Iris pigment epithelial cell (primary cell): Measurements from ENCODE around the gene WDR70.
"Not testable (repeated sequence)": the region's sequence is repeated elsewhere in the genome, so short reads cannot be mapped to it uniquely, and the experiment has no call there.

ENCODE experiments used
- DNase-seq: peaks from one replicate; pipeline ENCODE4 v3.0.0-alpha.2; 2011; ENCODE audit warnings: low read depth

The WDR70 gene

DNA sequence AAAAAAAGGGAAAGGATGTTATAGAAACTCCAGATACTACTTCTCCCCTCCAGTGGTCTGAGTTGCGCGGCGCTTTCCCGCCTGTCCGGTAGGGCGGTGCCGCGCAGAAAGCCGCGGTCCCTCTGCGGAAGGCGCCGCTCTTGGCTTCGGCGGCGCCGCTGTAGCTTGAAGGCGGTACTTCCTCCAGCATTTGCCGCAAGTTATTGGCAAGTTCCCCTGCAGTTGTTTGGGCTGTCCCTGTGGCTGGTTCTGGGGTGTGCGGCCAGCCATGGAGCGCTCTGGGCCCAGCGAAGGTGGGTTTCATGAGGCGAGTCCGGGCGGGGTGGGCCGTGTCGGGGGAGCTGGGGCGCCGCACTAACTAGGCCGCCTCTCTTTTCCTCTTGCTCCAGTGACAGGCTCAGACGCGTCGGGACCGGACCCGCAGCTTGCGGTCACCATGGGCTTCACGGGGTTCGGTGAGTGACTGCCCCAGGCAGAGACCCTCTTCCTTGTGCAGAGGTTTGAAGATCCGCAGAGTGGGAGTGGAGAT is at the start of gene WDR70:
Gene WDR70 (plus strand): TSS at position 219 of the 529 bp plus-strand sequence. CDS start 50 bp downstream, at position 269.
- DNase-seq = peak; percentile 92

DNA sequence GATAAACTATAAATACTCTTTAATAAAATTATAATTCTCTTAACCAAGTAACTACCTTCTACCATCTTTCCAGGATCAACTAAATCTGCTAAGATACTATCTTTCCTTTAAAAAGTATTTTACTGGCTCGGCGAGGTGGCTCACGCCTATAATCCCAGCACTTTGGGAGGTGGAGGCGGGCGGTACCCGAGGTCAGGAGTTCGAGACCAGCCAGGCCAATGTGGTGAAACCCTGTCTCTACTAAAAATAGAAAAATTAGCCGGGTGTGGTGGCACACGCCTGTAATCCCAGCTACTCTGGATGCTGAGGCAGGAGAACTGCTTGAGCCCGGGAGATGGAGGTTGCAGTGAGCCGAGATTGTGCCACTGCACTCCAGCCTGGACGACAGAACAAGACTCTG is 44.4 kb upstream of the WDR70 start:
- not testable (repeated sequence) for DNase-seq

DNA sequence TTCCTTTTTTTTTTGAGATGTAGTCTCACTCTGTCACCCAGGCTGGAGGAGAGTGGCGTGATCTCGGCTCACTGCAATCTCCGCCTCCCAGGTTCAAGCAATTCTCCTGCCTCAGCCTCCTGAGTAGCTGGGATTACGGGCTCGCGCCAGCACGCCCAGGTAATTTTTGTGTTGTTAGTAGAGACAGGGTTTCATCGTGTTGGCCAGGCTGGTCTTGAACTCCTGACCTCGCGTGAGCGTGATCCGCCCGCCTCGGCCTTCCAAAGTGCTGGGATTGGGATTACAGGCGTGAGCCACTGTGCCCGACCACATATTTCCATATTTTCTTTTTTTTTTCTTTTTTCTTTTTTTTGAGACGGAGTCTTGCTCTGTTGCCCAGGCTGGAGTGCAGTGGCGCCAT is 36.4 kb upstream of the WDR70 start:
- not testable (repeated sequence) for DNase-seq

DNA sequence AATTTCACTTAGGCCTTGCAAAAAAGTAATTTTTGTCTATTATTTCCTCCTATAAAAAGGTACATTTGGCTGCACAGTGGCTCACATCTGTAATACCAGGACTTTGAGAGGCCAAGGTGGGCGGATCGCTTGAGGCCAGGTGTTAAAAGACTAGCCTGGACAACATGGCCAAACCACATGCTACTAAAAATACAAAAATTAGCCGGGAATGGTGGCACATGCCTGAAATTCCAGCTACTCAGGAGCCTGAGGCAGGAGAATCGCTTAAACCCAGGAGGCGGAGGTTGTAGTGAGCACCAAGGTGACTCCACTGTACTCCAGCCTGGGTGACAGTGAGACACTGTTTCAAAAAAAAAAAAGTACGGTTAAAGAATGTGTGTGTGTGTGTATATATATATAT is 24.0 kb upstream of the WDR70 start:
- DNase-seq = no peak

DNA sequence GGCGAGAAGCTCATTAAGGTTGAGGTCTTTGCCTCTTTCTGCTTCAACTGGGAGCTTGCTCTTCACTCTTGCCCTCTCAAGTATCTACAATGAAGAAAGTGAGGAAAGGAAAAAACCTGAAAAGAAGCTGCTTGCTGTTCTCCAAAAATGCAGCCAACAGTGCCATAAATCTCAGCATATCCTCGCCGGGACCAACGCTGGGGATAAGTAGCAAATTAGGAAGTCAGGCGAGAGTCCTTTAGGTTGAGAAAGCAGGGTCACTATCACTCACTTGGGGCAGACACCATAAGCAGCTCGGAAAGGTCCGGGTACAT is 8.6 kb upstream of the WDR70 start:
- no peak for DNase-seq

DNA sequence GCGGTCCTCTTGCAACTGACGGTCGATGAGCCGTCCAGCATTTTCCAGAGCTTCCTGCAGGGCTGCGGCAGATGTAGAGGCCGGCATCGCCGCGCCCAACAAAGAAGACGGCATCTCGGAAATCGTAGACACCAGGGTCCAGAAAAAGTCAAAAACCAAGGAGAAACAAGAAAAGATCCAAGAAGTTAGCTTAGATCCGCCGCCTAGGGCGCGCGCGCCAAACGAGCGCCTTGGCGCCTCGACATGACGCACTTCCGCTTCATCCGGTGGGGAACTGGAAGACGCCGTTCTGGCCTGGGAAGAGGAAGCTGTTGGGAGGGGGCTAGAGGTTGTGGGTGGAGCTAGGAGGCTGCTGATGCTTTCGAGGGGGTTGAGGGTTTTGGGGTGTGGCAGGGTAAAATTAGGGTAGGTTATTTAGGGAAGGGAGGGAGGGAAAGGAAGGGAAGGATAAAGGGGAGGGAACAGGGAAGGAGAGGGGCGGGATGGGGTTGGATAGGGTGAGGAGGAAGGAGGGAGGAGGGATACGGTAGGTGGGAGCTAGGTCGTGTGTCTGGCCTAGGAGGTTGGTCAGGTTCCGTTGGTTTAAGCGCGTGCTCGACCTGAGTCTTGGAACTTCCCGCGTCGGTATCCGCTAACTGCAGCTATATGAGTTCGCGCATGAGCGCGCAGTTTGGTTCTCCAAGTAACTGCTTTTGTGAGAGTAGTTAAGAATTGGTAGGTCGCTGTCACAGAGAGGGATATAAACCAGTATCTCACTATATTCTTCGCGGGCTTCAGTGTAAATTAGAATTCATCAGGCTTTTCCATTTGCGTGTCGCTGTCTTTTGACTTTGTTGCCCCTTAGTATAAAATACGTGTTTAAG is 8.0 kb upstream of the WDR70 start, which contains the start of gene NUP155:
Gene NUP155 (minus strand): TSS at position 243 of the 863 bp plus-strand sequence. CDS start 129 bp downstream, at position 114.
- DNase-seq = peak; percentile 97

DNA sequence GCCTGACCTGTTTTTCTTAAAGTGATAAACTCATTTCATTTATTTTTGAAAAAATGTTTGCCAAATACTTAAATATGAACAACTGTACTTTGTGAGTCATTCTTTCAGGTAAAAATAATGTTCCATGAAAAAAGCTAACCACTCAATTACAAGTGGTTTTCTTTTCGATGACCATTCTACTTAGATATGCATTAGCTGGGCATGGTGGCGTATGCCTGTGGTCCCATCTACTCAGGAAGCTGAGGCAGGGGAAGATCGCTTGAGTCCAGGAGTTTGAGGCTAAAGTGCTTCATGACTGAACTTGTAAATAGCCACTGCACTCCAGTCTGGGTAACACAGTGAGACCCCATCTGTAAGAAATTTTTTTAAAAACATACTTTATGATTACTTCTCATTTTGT is 4.0 kb upstream of the WDR70 start:
- DNase-seq = no peak

DNA sequence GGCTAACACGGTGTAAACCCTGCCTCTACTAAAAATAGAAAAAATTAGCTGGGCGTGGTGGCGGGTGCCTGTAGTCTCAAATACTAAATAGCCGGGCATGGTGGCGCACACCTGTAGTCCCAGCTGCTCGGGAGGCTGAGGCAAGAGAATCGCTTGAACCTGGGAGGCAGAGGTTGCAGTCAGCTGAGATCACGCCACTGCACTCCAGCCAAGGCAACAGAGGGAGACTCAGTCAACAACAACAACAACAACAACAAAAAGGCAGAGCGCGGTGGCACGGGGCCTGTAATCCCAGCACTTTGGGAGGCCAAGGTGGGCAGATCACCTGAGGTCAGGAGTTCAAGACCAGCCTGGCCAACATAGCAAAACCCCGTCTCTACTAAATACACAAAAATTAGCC is 1.1 kb upstream of the WDR70 start:
- DNase-seq = not testable (repeated sequence)

DNA sequence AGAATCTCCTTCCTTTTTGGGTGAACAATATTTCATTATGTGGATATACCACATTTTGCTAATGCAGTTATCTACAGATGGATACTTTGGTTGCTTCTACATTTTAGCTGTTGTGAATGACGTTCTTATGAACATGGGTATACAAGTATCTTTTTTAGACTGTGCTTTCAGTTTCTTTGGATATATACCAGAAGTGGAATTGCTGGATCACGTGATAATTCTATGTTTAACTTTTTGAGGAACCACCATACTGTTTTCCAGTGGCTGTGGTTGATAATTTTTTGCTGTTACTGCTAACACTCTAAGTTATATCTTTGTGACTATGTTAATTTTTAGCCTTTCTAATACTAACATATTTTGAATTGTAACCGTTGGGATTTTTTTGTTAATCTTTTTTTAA is 12.5 kb downstream of the WDR70 start:
- no peak for DNase-seq

DNA sequence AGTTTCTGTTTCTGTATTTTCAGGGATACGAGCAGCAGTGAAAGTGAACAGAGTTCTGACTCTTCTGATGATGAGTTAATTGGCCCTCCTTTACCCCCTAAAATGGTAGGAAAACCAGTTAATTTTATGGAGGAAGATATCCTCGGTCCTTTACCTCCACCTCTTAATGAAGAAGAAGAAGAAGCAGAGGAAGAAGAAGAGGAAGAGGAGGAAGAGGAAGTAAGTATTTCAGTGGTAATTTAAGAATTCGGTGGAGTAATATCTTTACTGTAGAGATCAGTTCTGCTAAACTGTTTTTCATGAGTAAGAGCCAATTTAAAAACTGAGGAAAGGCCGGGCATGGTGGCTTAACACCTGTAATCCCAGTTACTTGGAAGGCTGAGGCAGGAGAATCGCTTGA is 17.2 kb downstream of the WDR70 start:
- DNase-seq = no peak

DNA sequence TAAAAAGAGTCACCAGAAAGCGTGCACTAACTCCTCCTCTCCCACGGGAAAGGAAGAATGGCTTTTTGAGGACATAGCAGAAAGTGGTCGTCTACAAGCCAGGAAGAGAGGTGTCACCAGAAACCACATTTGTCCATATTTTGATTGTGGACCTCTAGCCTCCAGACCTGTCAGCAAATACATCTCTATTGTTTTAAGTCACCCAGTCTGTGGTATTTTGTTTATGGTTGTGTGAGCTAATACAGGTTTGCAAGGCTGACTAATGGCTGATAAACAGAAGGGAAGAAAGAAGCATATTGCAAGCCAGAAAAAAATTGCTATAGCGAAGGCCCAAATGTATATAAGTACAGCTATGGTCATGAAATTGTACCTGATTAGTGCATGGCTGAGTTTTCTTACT is 21.4 kb downstream of the WDR70 start:
- DNase-seq = peak; percentile 62

DNA sequence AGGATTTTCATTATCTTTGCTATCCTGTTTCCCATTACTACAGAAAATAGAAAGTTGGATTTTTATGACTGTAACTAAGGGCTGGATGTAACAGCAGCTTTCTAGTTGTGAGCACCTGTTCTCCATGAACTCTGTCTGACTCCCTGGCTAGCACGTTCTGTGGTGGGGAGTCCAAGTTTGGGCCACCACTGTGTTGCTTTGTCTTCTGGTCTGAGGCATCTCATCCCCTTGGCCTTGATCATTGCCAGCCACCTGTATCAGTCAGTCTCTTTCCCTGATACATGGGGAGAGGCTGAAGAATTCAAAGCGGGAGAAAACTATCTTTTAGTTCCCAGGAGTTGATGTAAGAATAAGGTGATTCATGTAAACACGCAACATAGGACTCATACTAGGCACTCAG is 33.4 kb downstream of the WDR70 start:
- DNase-seq = no peak

DNA sequence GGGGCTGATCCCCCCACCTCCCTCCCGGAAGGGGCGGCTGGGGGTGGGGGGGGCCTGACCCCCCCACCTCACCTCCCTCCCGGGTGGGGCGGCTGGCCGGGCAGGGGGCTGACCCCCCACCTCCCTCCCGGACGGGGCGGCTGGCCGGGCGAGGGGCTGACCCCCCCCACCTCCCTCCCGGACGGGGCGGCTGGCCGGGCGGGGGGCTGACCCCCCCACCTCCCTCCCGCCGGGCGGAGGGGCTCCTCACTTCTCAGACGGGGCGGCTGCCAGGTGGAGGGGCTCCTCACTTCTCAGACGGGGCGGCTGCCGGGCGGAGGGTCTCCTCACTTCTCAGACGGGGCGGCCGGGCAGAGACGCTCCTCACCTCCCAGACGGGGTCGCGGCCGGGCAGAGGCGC is 36.3 kb downstream of the WDR70 start:
- not testable (repeated sequence) for DNase-seq

DNA sequence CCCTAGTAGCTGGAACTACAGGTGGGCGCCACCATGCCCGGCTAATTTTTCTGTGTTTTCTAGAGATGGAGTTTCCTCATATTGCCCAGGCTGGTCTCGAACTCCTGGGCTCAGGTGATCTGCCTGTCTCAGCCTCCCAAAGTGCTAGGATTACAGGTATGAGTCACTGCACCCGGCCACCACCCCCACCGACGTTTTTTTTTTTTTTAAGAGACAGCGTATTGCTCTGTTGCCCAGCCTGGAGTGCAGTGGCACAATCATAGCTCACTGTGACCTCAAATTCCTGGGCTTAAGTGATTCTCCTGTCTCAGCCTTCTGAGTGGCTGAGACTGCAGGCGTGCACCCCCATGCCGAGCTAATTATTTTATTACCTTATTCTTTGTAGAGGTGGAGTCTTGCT is 38.2 kb downstream of the WDR70 start:
- DNase-seq = no peak

DNA sequence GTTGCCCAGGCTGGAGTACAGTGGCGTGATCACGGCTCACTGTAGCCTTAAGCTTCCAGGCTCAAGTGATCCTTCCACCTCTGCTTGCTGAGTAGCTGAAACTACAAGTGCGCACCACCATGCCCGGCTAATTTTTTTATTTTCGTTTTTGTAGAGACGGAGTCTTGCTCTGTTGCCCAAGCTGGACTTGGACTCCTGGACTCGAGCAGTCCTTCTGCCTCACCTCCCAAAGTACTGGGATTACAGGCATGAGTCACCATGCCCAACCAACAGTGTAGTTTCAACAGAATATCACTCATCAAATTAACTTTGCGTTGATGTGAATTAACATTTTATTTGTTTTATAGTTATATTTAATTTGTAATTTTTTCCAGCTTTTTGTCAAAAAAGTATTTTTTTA is 45.3 kb downstream of the WDR70 start:
- peak; percentile 11 for DNase-seq

DNA sequence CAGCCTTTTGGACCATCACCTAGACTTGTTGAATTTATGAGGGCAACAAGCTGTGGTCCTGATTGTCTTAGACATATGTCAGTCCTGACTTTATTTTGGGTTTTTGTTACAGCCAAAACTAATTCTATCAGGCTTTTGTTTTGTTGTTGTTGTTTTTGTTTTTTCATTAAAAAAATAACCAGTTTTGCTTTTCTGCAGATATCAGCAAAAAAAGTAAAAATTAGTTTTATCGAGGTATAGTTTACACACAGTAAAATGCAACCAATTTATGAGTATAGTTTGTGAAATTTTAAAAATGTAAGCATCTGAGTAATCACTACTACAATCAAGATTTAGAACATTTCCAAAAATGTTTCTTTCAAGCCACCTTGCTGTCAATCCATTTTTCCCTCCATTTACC is 48.9 kb downstream of the WDR70 start:
- DNase-seq = no peak

DNA sequence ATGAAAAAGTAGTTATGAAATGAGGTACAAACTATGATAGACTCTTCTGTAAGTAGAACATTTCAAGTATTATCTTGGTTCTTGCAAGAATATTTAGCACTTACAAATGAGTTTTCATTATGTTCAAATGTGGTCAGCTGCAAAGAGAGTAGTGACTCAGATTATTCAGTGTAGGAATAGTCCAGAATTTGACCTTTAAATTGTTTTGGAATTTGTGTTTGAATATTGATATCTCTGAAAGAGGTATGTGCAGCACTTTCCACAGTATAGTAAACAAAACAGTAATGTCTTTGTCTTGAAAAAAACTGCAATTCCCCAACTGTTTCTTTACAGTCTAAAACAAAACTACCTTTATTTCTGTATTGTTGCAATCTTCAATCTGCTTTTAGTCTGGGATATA is 56.1 kb downstream of the WDR70 start:
- DNase-seq = peak; percentile 67

DNA sequence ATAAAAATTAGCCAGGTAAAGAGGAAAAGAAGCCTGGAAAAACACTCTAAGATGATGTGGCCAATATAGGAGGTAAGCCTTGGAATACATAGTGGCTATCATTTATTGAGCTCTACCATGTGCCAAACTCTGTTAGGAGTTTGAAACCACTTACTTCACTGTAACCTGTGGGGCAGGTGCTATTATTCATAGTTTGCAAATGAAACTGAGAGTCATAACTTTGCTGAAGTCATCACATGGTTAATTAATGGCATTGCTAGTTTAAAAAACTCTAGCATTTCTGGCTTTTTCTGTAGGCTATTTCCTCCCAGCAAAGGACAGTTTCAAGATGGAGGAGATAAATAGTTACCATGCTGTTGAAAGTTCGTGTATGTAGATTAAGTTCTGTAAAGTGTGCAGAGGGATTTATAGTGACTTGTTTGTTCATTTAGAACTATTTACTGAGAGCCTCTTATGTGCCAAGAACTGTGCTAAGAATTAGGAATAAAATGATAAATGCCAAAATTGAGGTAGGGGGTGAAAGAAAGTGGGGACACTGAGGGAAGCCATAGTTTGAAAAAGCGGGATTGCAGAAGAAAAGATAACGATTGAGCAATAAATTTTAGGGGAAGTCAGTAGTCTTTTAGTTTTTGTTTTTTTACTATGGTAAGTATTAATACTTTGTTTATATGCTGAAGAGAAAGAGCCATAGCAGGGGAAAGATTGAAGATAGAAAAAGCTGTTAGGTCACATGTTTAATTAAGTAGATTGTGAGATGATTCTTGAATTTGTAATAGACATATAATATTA is 57.2 kb downstream of the WDR70 start:
- no peak for DNase-seq

DNA sequence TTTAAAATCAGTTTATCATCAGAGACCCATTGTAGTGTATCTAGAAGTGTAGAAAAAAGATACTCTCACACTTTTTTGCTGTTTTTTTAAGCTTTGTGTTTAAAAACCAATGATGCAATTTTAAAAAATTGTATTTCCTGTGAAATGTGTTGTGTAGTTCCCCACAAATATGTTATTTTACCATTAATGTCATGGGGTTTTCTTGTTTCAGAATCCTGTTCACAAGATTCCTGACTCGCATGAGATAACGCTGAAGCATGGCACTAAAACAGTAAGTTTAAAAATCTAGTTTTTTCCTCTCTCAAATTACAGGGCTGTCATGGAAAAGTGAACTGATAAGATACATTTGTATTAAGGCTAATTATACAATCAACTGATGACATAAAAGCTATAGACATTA is 58.6 kb downstream of the WDR70 start:
- DNase-seq = peak; percentile 52

DNA sequence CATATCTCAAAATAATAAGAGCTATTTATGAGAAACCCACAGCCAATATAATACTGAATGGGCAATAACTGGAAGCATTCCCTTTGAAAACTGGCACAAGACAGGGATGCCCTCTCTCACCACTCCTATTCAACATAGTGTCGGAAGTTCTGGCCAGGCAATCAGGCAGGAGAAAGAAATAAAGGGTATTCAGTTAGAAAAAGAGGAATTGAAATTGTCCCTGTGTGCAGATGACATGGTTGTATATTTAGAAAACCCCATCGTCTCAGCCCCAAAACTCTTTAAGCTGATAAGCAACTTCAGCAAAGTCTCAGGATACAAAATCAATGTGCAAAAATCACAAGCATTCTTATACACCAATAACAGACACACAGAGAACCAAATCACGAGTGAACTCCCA is 66.7 kb downstream of the WDR70 start:
- DNase-seq = not testable (repeated sequence)

DNA sequence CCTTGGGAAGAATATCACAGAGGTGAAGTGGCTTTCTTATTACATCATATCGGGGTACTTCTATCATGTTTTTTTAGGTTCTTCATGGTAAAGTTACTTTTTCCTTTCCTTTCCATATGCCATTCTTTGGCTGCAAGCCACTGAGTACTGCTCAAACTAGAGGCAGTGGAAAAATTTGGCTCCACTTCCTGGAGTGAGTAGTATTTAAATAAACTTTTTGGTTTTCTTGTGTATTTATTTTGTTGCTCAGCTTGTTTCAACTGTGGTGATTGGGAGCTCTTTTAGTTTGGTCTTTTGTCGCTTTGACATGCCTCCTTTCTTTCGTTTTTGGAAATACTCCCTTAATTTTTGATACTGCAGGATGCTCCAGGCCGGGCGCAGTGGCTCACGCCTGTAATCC is 69.8 kb downstream of the WDR70 start:
- DNase-seq = peak; percentile 53

DNA sequence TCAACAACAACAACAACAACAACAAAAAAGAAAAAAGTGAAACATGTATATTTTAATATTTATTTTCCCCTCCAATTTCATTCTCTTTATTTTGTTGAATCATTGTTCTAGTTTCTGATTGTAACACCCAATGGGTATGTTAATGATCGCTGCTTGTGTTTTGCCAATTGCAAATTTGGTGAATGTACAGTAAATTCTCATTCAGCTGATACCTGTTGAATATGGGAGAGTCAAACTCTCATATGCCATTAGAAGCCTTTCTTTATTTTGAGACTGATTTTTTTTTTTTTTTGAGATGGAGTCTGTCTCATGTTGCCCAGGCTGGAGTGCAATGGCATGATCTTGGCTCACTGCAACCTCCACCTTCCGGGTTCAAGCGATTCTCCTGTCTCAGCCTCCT is 72.9 kb downstream of the WDR70 start:
- not testable (repeated sequence) for DNase-seq

DNA sequence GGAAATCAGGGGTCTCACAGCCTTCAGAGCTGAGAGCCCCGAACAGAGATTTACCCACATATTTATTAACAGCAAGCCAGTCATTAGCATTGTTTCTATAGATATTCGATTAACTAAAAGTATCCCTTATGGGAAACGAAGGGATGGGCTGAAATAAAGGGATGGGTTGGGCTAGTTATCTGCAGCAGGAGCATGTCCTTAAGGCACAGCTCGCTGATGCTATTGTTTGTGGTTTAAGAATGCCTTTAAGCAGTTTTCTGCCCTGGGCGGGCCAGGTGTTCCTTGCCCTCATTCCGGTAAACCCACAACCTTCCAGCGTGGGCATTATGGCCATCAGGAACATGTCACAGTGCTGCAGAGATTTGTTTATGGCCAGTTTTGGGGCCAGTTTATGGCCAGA is 74.1 kb downstream of the WDR70 start:
- not testable (repeated sequence) for DNase-seq
